ENCODE measurements around the gene ZNF281.

The ZNF281 gene

GRCh38 chr1:200388791-200389190 is 21.0 kb downstream of the ZNF281 start:
- DNase-seq = no peak

DNA sequence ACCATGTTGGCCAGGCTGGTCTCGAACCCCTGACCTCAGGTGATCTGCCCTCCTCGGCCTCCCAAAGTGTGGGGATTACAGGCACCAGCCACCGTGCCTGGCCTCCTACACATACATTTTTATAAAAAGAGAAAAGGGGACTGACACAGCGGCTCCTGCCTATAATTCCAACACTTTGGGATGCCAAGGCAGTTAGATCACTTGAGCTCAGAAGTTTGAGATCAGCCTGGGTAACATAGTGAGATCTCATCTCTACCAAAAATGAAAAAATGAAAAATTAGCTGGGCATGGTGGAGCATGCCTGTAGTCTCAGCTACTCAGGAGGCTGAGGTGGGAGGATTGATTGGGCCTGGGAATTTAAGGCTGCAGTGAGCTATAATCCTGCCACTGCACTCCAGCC is 23.4 kb downstream of the ZNF281 start:
- DNase-seq = no peak

DNA sequence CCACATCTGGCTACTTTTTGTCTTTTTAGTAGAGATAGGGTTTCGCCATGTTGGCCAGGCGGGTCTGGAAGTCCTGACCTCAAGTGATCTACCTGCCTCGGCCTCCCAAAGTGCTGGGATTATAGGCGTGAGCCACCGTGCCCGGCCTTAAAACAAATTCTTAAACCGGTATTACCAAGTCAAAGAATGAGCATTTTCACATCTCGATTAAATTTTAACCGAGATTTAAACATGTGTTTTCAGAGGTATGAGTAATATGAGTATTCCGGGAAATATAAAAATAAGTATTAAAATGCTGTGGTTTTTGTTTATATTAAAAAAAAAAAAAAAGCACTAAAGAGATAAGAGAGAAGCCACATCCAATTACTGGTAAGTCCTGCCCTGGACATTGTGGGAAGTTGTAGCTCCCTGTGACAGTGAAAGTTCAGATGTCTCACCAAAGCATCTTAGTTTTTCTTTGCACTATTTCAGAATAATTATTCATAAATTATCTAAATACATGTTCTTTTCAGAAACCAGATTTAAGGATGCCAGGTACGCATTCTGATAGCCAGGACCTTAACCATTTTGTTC is 24.9 kb downstream of the ZNF281 start:
- no peak for DNase-seq

- no peak for DNase-seq
These were observed 28.4 kb downstream of the ZNF281 start for GRCh38 chr1:200381256-200381984.

DNA sequence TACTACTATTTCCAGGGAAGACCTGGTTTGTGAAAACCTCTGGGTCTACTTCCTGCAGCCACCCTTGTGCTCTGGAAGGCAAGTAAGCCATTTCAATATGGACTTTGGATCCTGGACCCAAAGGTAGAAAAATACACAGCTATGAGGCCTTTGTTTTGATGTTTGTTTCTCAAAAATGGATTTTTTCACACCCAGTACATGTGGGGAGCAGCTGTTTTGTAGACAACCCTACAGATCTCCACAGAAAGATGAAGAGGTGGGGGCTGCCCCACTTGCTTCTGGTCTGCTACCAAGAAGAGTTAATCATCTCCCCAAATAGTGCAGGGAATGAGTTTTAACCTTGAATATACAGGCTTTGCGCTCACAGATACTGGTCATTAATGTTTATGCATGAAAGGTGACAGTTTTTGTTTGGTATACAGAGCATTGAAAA is 29.2 kb downstream of the ZNF281 start:
- DNase-seq = no peak

DNA sequence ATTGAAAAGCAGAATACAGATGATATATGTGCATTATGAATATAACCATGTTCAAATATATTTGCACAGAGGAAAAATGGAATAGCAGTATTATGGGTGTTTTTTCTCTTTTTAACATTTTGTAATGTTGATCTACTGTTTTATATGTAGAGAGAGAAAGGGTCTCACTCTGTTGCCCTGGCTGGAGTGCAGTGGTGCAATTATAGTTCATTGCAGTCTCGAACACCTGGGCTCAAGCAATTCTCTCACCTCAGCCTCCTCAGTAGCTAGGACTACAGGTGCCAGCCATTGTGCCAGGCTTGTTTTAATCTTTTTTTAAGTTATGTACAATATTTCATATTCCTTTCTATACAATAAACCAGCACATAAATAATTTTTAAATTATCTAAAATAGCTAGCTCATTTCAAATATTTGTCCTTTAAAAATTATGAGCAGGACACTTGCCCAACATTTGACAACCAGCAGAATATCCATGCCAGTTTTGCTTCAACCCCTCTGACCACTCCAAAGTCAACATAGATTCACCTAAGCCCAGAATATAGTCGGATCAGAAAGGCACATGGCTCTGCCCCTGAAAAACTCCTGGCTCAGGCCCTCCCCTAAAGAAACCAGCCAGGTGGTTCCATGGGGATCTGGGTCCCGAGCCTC is 29.8 kb downstream of the ZNF281 start:
- DNase-seq = no peak

DNA sequence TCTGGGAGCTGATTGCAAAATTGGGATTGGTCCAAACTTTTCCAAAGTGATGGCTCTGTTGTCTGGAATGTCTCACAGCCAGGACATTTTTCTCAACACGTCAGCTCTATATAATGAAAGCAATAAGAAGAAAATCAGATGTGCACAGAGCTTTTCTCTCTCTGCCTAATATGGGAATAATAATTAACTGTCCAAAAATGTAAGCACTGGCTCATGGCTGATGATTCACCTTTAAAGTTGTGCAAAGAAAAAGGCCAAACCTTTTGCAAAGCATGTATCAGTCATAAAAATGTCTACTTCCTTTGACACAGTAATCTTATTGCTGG is 30.4 kb downstream of the ZNF281 start:
- DNase-seq = no peak

- DNase-seq = no peak
These were observed 31.7 kb downstream of the ZNF281 start for GRCh38 chr1:200378096-200378495.

DNA sequence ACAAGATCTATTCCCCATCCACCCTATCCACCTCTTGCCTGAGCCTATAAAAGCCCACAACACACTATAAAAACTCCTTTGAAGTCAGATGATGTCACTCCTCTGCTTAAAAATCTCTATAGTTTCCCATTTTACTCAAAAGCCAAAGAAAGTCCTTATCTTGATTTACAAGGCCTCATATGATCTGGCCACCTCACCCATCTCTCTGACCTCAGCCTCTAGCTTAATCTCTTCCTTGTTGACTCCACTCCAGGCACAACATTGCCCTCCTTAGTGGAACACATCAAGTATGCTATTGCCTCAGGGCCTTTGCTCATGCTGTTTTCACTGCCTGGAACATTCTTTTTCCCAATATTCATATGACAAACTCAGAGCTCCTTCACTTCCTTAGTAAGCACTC is 33.3 kb downstream of the ZNF281 start:
- DNase-seq = no peak

DNA sequence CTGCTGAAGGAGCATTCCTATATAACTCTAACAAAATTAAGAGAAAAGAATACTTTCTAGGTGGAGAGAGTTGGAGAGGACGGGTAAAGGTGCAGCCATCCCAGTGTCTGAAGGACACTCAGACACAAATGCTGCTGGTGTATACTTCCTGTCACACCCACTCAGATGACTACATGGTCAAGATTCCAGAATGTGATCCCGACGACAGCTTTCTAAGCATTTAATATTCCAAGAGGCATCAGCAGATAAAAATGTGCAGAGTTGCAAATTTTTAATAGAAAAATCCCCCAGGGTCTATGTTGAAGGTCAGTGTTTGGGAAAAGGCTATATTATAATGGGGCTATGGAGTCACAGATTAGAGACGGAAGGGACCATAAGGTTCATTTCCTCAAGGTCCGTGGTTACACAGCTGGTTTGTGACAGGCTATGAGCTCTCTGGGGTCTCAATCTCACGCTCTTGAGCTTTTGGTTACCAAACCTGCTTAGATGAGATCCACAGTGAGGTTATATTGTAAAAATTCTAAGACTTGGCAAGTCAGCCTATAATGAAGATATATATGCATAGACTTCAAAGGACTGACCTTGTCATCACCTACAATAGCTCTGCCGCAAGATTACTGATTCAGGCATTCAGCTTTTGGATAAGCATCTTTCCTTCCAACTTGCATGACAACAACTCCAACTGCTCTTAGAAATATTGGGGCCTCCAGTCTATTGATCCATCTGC is 35.1 kb downstream of the ZNF281 start:
- DNase-seq = no peak

DNA sequence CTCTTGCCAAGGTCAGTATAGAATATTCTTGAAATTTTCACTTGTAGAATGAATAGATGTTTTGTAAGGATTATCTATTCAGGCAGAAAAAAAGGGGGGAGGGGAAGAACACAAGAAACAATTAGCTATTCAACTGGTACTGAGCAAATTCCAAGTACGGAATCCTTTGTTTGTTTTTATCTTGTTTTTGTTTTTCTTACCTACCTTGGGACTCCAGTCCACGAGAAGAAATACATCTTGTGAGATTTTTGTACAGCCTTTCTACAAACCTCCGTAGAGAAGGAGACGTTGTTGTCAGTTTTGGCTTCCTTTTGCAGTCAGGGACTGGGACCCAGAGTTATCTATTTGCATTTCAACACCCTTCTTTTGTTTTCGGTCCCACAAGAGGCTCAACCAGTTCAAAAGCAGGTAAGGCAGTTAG is 36.0 kb downstream of the ZNF281 start:
- DNase-seq = no peak

DNA sequence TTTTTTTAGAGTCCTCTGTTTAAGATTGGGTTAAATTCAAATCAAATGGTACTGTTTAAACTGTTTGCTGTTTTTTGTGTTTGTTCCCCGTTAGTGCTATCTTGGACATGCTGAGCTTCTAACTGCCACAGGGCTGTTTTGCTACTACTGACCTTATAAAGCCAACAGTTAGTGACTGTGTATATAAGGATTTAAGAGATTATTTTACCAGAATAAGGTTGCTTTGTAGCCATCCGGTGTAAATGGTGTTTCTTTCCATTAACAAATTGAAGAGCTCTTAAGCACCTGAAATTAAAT is 37.0 kb downstream of the ZNF281 start:
- no peak for DNase-seq

DNA sequence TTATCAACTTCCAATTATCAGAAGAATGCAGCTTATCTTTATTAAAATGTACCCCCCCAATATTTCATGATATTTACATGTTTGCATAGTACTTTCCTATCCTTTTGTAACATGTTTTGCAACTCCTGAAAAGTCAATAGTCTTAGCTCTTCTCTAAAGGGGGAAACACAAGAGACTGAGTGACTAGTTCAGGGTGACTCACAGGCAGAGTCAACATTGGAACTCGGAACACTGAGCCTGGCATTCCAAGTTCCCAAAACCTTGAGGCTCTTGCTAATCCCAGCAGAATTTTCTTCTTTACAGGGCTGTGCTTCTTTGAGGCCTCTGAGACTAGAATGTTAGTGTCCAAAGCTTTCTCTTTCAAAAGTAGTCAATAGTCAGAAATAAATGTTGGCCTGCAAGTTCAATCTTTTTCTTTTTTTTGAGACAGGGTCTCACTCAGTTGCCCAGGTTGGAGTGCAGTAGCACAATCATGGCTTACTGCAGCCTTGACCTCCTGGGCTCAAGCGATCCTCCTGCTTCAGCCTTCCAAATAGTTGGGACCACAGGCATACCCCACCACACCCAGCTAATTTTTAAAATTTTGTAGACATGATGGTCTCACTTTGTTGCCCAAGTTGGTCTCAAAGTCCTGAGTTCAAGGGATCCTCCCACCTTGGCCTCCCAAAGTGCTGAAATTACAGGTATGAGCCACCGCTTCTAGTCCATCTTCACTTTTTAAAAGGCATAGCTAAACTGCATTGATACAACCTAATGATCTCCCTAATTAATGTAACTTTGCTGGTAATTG is 37.5 kb downstream of the ZNF281 start:
- DNase-seq = no peak

- no peak for DNase-seq
These were observed 40.1 kb downstream of the ZNF281 start for GRCh38 chr1:200369706-200370105.

- no peak for DNase-seq
These were observed 40.7 kb downstream of the ZNF281 start for GRCh38 chr1:200369131-200369530.

GRCh38 chr1:200368556-200368955 is 41.3 kb downstream of the ZNF281 start:
- no peak for DNase-seq

DNA sequence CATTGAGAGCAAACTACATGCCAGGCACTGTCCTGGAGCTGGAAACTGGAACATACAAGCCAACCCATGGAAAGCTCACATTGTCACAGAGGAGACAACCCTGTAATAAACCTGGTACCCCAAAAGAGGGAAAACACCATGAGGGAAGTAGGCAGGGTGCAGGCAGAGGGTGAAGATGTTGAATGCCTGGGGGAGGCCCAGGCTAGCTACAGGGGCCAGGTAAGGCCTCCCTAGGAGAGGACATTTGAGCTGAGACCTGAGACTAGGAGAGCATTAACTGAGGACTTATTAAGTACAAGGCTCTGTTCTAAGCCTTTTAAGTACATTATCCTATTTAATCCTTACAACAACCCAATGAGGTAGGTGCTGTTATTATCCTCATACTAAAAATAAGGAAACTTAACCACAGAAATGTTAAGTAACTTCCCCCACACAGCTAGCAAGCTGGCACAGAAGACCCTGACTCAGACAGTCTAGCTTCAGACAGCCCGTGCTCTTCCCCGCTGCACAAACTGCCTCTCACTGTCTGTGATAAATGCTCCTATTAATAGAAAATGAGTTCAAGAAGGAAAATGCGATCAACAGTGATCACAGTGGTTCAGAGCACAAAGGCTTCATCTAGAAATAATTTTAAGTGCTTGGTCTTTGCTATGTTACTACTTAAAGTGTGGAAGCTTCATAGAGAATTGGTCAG is 41.8 kb downstream of the ZNF281 start:
- DNase-seq = no peak

- no peak for DNase-seq
These were observed 43.1 kb downstream of the ZNF281 start for GRCh38 chr1:200366577-200367253.

GRCh38 chr1:200365897-200366426 is 43.9 kb downstream of the ZNF281 start:
- no peak for DNase-seq

GRCh38 chr1:200364831-200365230 is 45.0 kb downstream of the ZNF281 start:
- no peak for DNase-seq

DNA sequence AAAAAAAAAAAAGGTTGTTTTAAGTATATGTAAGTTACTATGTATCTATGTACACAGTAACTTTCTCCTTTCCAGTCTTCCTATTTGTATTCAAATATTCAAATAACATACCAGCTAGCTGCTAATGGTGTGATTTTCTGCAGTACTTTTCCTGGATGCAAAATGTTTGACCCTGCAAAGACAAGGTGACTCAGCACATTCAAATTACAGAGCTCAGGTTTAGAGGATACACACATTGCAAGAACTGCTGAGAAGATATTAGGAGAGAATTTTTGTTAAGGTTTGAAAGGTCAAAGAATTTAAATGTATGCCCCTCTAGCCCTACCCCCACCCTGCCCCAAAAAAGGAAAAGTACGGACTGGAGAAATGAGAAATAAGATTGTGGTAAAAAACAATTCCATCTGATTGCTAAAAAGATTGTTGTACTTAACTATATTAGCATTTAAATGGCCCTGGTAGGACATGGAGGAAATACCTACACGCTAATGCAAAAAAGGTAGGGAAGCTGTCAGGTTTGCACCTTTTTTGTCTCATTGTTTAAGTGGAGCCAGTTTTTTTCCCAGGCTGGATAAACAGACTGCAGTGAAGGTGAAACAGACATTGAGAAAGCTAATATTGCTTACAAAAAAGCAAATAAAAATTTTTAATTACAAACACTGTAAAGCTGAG is 45.6 kb downstream of the ZNF281 start:
- DNase-seq = no peak
